Raji (cell line): ENCODE results near the gene SF3B4.

Source experiments
- POLR2A ChIP-seq: IDR thresholded peaks from 2 replicates; pipeline ENCODE4 v1.6.1; 2011; ENCODE audit warnings: low read depth, low read length, control low read depth; ENCODE audit not compliant: insufficient read depth

The SF3B4 gene

DNA sequence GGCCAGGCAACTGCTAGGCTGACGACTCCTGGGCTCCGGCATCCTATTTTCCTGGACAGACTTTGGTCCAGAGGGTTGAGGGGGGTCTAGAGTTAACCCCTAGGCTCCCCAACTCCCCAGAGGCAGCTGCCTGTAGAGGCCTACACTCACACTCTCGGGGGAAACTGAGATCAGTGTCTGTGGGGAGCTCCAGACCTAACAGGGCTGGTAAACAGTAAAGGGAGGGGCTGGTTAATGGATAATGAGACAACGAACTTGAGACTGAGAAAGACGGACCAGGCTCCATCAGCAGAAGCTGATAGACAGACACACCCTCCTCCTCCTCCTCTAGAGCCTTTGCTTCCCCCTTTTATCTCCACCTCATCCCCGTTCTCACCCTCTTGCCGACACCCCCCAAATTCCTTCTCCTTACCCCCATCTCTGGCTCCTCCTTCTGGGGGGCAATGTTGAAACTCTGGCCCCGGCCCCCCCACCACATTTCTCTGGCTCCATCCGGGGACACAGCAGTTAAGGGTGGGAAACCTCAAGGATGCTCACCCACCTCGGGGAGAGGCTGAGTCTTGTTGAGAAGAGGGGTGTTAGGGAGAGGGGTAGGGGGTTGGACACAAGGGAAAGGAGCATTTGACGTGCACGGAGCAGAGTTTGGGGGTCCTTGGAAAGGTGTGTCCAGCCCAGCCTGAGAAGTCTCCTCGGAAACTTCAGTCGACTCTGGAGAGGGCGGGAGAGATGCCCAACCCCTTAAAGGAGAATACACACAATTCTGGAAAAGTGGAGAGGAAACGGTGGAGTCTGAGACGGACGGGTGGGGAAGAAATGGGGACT is 8.8 kb upstream of the SF3B4 start, which contains the start of gene MTMR11:
MTMR11 (minus strand) TSS at position 710 of the 822 bp plus-strand sequence; CDS start at position 478, 232 bp downstream.
- TF ChIP-seq POLR2A: no peak

DNA sequence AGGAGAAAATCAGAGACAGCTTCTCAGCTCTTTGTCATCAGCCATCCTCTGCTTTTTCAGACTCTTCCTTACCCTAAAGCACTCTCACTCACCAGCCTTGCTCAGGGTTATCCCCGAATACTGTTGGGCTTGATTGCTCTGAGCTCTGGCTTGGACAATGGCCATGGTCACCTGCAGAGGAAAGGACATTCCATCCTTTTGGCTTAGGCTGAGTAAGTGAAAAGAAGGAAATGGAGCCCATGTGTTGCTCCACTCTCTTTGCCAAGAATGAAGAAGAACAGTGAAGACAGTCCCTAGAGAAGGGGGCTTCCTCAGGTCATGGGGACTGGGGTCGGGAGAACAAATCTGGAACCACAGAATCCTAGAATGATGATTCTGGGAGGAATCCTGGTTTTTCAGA is 6.8 kb upstream of the SF3B4 start:
- no peak for TF ChIP-seq POLR2A

GRCh38 chr1:149933208-149933607 is 5.6 kb upstream of the SF3B4 start:
- no peak for TF ChIP-seq POLR2A

DNA sequence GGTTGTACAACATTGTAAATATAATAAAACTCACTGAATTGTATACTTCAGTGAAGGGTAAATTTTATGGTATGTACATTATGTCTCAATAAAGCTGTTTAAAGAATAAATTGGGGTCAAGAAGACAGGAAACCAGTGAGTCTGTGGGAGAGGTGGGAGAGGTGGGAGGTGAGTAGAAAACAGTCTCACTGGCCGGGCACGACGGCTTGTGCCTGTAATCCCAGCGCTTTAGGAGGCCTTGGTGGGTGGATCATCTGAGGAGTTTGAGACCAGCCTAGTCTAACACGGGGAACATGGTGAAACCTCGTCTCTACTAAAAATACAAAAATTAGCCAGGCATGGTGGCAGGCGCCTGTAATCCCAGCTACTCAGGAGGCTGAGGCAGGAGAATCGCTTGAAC is 4.9 kb upstream of the SF3B4 start:
- no peak for TF ChIP-seq POLR2A

- no peak for TF ChIP-seq POLR2A
These were observed 3.7 kb upstream of the SF3B4 start for GRCh38 chr1:149931212-149931790.

DNA sequence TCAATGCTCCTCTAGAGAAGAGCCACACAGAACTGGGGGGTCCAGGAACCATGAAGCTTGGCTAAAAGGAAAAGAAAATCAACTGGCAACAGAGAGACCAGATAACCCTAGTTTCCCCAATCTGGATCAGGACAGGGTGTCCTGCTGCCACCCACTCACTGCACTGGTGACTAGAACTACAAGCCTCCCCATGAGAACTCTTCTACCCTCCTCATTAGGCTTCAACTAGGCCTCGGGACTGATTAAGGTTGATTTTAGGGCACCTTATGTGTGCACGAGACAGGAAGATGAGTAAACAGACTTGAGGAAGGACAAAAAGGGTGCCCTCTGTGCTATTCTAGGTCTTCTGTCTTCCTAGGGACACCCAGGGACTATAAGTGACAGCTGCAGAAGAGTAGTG is 2.3 kb upstream of the SF3B4 start:
- no peak for TF ChIP-seq POLR2A

GRCh38 chr1:149928401-149928724 is 760 bp upstream of the SF3B4 start:
- no peak for TF ChIP-seq POLR2A

DNA sequence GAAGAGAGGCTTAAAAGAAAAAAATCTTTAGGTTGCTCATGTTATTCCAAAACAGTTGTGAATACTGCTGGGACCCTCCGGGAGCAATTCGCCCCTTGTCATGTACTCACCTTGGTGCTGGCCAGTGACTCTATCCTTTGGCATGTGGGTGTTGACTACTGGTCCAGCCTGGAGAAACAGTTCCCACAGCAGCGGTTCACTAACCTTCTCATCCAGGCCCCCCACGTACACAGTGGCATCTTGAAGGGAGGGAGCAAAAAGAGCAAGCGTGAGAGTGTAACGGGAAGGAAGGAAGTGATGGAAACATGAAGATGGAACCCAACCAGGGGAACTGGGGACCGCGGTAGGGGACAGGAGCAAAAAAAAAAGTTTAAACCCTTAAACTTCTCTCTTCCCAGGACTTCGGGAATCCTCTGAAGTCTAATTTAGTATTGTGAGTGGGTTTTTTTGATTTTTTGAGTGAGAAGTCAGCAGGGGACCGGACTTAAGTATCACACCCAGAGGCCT is 494 bp downstream of the SF3B4 start:
- TF ChIP-seq POLR2A: no peak

- no peak for TF ChIP-seq POLR2A
These were observed 1.3 kb downstream of the SF3B4 start for GRCh38 chr1:149926296-149926695.

DNA sequence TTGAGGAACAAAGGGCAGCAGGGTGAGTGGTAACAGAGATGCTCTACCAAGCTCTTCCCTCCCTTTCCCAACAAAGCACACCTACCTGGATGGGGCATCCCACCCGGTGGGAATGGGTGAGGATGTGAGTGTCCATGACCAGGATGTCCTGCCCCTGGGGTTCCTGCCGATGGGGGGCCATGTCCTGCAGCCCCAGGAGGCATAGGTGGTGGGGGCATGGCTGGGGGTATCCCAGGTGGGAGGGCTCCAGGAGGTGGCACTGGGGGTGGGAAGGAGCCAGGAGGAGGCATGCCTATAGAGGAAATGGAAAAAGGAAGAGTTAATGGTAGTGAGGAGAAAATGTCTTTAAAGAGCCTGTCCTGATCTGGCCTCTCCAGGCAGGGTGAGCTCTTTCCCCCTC is 1.9 kb downstream of the SF3B4 start:
- no peak for TF ChIP-seq POLR2A

- no peak for TF ChIP-seq POLR2A
These were observed 2.3 kb downstream of the SF3B4 start for GRCh38 chr1:149925345-149925744.

GRCh38 chr1:149923626-149924025 is 4.0 kb downstream of the SF3B4 start:
- no peak for TF ChIP-seq POLR2A

DNA sequence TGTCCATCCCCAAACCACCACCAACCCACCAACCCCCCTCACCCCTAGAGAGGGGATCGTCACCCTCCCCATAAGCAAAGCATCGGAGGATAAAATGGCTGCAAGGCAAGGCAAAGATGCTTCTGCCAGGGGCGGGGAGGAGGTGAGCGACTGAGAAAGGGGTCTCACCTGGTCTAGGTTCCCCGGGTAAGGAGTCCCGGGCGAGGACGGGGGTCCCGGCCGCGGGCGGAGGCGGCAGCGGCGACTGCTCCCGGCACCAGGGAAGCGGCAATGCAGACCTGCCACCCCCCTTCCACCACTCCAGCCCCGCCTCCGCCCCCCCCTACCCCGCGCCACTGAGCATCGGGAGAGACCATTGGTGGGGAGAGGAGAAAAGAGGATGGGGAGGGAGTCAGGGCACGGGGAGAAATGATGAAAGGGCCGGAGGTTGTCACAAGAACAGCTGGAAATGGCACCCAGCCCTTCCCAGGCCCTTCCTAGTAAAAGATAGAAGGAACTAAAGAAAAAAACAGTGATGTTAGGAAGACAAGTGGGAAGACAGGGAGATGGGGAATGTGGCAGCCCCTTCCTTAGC is 9.9 kb downstream of the SF3B4 start, which contains the start of gene SV2A:
SV2A (minus strand) TSS at position 274 of the 574 bp plus-strand sequence. CDS start 4,004 bp downstream, outside the sequence.
- TF ChIP-seq POLR2A: no peak

DNA sequence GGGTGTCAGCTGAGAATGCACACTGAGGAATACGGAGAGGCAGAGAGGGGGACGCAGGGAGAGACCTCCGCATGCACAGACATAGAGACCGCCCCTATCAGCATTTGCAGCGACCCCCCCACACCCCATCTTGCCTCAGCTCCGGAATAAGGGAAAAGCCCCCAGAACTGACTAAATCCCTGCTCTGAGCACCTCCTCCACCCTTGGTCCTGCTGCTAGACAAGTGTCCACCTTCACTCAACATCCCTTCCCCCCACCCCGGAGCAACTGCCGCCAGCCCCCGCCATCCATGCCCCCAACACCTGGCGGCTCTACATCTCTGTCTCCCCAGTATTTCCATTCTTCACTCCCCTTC is 10.7 kb downstream of the SF3B4 start:
- no peak for TF ChIP-seq POLR2A

GRCh38 chr1:149916193-149916897 is 11.3 kb downstream of the SF3B4 start:
- TF ChIP-seq POLR2A: no peak

GRCh38 chr1:149915429-149916192 is 12.0 kb downstream of the SF3B4 start:
- TF ChIP-seq POLR2A: no peak
